NCI-H2081 (cell line): ENCODE data around the gene CGB1.
A peak's percentile ranks its signal among the peaks of the same experiment; 100 is the strongest.
"Not testable (repeated sequence)": the region's sequence is repeated elsewhere in the genome, so short reads cannot be mapped to it uniquely, and the experiment has no call there.

Experiments
- DNase-seq, 2 experiments: peaks; one replicate each; lab custom pipeline; 2025; lab: John Stamatoyannopoulos, UW

The CGB1 gene

GRCh38 chr19:49057636-49058234 lies 21.0 kb upstream of the CGB1 start, which contains the start of gene CGB7:
Gene CGB7 (minus strand): TSS chr19:49057749. CDS start chr19:49055375, 2,374 bp downstream.
- DNase-seq: no peak

DNA sequence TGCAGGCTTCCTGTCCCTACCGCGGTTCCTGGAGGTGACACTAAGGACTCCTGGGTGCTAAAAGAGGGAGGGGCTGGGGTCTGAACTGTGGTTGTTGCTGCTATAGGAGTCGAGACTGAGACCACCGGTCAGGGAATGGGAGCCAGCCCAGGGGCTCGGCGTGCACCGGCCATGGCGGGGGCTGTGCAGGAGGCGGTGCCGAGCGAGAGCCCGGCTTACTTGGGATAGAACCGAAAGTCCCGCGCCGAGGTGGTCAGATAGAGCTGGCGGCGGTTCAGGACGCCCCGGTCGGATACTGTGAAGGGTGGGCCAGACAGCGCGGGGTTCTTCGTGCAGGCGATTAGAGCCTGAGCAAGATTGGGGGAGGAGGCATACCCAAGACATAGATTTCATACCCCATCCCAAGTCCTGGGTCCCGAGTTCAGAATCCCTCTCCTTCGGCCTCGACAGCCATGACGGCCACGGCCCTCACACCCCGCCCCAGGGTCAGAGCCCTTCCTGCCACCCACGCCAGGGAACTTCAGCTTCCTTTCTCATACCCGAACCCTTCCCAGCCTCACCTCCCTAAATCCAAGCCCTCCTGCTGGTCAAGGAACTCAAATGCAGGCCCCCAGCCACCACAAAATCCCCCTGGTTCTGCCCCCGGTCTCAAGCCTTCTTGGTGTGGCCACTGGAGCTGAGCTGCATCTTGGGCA lies 20.4 kb upstream of the CGB1 start:
- DNase-seq: not testable (repeated sequence)

- DNase-seq: no peak
These were observed 19.6 kb upstream of the CGB1 start for GRCh38 chr19:49056101-49056901.

- DNase-seq: not testable (repeated sequence)
These were observed 13.8 kb upstream of the CGB1 start for GRCh38 chr19:49050376-49051033.

DNA sequence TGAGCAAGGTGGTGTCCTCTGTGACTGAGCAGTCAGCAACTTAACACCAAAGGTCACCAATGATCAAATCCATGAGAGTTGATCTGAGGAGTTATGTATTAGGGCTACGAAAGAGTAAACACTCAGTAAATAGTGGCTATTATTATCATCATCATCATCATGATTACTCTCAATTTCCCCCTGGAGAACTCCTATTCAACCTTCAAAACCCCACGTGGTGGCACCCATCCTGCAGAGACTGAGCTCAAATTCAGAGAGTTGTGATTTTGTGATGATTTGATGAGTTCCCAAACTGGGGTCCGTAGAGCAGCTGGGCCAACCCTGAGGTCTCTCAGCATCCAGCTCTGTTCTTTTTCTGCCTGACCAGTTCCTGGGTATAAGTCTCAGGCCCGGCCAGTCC lies 13.1 kb upstream of the CGB1 start:
- DNase-seq: not testable (repeated sequence)

DNA sequence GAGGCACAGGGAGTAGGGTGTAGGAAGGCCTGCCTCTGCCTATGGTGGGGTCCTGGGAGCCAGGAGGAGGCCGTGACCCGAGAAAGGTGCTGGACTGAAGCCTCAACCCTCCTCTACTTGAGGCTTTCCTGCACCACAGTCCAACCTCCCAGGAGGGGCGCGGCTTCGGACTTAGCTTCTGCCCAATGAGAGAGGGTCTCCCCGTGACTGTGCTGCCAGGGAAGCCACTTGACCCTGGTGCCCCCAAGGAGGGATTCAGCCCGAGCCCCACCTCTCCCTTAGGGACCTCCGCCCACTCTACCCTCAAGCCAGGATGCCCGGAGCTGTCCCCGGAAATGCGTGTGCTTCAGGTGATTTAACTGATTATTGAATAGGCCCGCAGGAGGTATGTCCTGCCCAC lies 12.3 kb upstream of the CGB1 start, which contains the start of gene CGB8:
Gene CGB8, minus strand, starts transcription at position 101 of the 400 bp plus-strand sequence. CDS start 372 bp downstream, outside the sequence.
- not testable (repeated sequence) for DNase-seq

DNA sequence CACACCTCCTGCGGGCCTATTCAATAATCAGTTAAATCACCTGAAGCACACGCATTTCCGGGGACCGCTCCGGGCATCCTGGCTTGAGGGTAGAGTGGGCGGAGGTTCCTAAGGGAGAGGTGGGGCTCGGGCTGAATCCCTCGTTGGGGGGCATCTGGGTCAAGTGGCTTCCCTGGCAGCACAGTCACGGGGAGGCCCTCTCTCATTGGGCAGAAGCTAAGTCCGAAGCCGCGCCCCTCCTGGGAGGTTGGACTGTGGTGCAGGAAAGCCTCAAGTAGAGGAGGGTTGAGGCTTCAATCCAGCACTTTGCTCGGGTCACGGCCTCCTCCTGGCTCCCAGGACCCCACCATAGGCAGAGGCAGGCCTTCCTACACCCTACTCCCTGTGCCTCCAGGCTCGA lies 6.9 kb upstream of the CGB1 start, which contains the start of gene CGB5:
Gene CGB5, plus strand, starts transcription at position 301 of the 400 bp plus-strand sequence. CDS start 362 bp downstream, outside the sequence.
- not testable (repeated sequence) for DNase-seq

GRCh38 chr19:49042666-49043065 lies 6.0 kb upstream of the CGB1 start:
- not testable (repeated sequence) for DNase-seq

- no peak for DNase-seq
These were observed 5.5 kb upstream of the CGB1 start for GRCh38 chr19:49042177-49042576.

DNA sequence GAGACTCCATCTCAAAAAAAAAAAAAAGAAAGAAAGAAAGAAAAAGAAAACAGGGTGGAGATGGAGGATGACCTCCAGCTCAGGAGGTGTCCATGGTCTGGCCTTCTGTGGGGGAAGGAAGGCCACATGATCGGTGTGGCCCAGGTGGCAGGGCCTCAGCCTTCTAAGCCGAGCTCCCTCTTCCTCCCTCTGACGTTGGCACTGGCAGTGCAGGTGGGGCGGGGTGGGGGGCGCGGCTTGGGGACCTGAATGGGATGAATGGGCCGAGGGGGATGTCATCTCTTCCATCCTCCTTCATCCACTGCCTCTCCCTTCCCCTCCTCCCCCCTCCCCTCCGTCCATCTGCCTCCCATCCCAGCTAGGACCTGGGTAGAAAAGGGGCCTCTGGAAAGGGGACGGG lies 3.0 kb upstream of the CGB1 start:
- not testable (repeated sequence) for DNase-seq

DNA sequence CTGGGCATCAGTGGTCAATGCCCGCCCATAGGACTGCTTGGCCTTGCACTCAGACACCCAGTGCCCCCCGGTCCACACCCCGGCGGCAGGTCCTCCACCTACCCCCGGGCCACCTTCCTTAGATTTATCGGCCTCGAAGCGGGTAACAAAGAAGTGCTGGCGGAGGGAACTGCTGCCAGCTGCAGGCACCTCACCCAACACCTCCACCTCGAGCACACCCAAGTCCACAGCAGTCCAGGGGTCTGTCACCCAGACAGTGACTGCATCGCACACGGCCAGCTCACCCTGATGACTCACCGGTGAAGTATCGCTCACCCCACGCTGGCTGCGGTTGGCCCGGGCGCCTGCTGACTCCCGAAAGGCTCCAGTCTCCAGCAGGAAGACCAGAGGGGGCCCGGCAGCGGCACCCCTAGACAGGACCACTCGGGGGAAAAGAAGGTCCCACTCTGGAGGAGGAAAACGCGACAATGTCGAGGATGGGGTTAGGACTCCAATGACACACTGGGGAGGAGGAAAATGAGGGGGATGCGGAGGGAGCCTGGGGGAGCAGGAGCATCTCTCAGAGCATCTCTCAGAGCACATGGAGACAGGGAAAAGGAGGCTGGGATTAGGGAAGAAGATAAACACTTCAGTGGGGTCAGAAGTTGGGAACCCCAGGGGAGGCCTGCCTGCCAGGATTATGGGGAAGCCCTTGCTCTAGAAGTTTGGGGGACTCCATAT lies 2.0 kb upstream of the CGB1 start:
- not testable (repeated sequence) for DNase-seq

- DNase-seq: not testable (repeated sequence)
These were observed 1.4 kb upstream of the CGB1 start for GRCh38 chr19:49038111-49038510.

DNA sequence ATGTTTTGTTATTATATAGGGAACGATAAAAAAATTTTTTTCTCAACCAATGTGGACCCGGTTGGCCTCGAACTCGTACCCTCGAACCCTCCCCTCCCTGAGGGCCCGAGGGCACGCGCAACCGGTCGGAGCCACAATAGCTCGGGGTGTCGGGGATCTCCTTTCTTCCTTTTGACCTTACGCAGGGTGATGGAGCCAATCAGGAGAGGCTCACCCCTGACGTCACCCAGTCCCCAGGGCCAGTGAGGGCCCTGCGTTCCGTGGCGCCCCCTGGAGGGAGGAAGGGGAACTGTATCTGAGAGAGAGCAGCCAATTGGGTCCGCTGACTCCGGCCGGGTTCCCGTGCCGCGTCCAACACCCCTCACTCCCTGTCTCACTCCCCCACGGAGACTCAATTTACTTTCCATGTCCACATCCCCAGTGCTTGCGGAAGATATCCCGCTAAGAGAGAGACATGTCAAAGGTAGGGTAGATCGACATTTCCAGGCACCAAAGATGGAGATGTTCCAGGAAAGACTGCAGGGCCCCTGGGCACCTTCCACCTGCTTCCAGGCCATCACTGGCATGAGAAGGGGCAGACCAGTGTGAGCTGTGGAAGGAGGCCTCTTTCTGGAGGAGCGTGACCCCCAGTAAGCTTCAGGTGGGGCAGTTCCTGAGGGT lies 4.9 kb downstream of the CGB1 start, which contains the start of gene CGB2:
Gene CGB2, plus strand, starts transcription at position 249 of the 660 bp plus-strand sequence. Its CDS starts 206 bp downstream, at position 455.
- peak in 1 of 2 experiments; percentile 54 for DNase-seq

DNA sequence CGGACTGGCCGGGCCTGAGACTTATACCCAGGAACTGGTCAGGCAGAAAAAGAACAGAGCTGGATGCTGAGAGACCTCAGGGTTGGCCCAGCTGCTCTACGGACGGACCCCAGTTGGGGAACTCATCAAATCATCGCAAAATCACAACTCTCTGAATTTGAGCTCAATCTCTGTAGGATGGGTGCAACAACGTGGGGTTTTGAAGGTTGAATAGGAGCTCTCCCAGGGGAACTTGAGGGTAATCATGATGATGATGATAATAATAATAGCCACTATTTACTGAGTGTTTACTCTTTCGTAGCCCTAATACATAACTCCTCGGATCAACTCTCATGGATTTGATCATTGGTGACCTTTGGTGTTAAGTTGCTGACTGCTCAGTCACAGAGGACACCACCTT lies 6.4 kb downstream of the CGB1 start:
- not testable (repeated sequence) for DNase-seq

DNA sequence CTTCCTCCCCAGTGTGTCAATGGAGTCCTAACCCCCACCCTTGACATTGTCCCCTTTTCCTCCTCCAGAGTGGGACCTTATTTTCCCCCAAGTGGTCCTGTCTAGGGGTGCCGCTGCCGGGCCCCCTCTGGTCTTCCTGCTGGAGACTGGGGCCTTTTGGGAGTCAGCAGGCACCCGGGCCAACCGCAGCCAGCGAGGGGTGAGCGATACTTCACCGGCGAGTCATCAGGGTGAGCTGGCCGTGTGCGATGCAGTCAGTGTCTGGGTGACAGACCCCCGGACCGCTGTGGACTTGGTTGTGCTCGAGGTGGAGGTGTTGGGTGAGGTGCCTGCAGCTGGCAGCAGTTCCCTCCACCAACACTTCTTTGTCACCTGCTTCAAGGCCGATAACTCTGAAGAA lies 6.9 kb downstream of the CGB1 start:
- DNase-seq: not testable (repeated sequence)

- DNase-seq: not testable (repeated sequence)
These were observed 8.0 kb downstream of the CGB1 start for GRCh38 chr19:49028686-49029085.

GRCh38 chr19:49025599-49025998 lies 11.1 kb downstream of the CGB1 start:
- not testable (repeated sequence) for DNase-seq

DNA sequence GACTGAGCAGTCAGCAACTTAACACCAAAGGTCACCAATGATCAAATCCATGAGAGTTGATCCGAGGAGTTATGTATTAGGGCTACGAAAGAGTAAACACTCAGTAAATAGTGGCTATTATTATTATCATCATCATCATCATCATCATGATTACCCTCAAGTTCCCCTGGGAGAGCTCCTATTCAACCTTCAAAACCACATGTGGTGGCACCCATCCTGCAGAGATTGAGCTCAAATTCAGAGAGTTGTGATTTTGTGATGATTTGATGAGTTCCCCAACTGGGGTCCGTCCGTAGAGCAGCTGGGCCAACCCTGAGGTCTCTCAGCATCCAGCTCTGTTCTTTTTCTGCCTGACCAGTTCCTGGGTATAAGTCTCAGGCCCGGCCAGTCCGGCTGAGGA lies 11.6 kb downstream of the CGB1 start:
- DNase-seq: not testable (repeated sequence)

- not testable (repeated sequence) for DNase-seq
These were observed 12.5 kb downstream of the CGB1 start, which contains the start of gene CGB3 for GRCh38 chr19:49024233-49024632. Gene CGB3 (minus strand): TSS chr19:49024333. CDS start chr19:49023971, 362 bp downstream.

DNA sequence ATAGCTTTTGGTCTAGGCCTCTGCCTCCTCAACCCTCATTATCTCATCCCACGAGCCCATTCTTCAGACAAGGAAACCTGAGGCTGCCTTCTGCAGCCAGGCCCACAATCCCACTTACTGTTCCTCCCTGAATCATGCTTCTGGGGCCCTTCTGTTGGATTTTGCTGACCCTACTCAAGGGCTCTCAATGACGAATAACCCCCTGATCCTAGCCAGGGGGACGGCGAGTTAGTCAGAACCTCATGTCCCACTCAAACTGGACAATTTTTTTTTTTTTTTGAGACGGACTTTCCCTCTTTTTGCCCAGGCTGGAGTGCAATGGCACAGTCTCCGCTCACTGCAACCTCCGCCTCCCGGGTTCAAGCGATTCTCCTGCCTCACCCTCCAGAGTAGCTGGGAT lies 14.6 kb downstream of the CGB1 start:
- DNase-seq: no peak
